Measurements from ENCODE around the gene CBX3. TPM values are rescaled to one million over a fixed set of nuclear protein-coding genes. Genes with fewer than 3 reads are reported as not detected.
A peak's percentile ranks its signal among the peaks of the same experiment; 100 is the strongest.

CBX3 gene
- total and polyA plus RNA-seq, 2 of the 13 experiments (the other 11 are each of a cell fraction or from before 2014, with no cell fraction given) = 53.9 to 249 TPM

GRCh38 chr7:26202019-26202990, 760 bp downstream of the CBX3 start (continued):
- TF ChIP-seq DMAP1 (CRISPR knock-in tag; IDR thresholded peaks at IDR 0.05) (0 out of 2 replicates have a peak, but pooled peaks have one; percentile 46), POLR2A (IDR thresholded peaks at IDR 0.05; ENCODE audit: insufficient read depth in 1 of 2, low read depth in 2 of 2, low read length in 2 of 2) (peak in 1 of 2 experiments; percentile 35; a peak in 2 of 4 replicates), GFI1 (CRISPR knock-in tag; IDR thresholded peaks at IDR 0.05; ENCODE audit: borderline replicate concordance) (no peak), CBX2 (IDR thresholded peaks at IDR 0.05; ENCODE audit: low read depth, low read length) (no peak), CBX2 (CRISPR knock-in tag; IDR thresholded peaks at IDR 0.05; ENCODE audit: low read depth) (no peak), ZNF615 (CRISPR knock-in tag; IDR thresholded peaks at IDR 0.05; ENCODE audit: borderline replicate concordance) (no peak), TMF1 (CRISPR knock-in tag; IDR thresholded peaks at IDR 0.05; ENCODE audit: low read depth) (peak; percentile 59; the same call in 1 of the 2 replicates), FOXC1 (CRISPR knock-in tag; IDR thresholded peaks at IDR 0.05; ENCODE audit: borderline replicate concordance) (no peak), ZNF773 (CRISPR knock-in tag; IDR thresholded peaks at IDR 0.05; ENCODE audit: borderline replicate concordance) (0 out of 2 replicates have a peak, but pooled peaks have one; percentile 32), RAD21 (CRISPR knock-in tag; IDR thresholded peaks at IDR 0.05) (peak; percentile 8; the same call in 1 of the 2 replicates), BRF2 (CRISPR knock-in tag; IDR thresholded peaks at IDR 0.05) (peak; percentile 60; the same call in 1 of the 2 replicates), JUN (CRISPR knock-in tag; IDR thresholded peaks at IDR 0.05) (no peak), ZNF768 (CRISPR knock-in tag; IDR thresholded peaks at IDR 0.05) (no peak), CEBPB (IDR thresholded peaks at IDR 0.05; ENCODE audit: borderline replicate concordance, low read depth, low read length) (no peak), HIC2 (CRISPR knock-in tag; IDR thresholded peaks at IDR 0.05; ENCODE audit: low read depth) (no peak), PLRG1 (conservative IDR thresholded peaks at IDR 0.05) (no peak), ZNF414 (CRISPR knock-in tag; IDR thresholded peaks at IDR 0.05) (no peak), MXI1 (IDR thresholded peaks at IDR 0.05; ENCODE audit: borderline replicate concordance, low read depth, low read length) (peak; percentile 37; the same call in 2 of the 3 replicates), ZBTB44 (CRISPR knock-in tag; IDR thresholded peaks at IDR 0.05) (no peak)

All from HepG2 (cell line).